Left forelimb (tissue), 1 donor: ENCODE data around the gene SAXO1.
"Not testable (repeated sequence)": the region's sequence is repeated elsewhere in the genome, so short reads cannot be mapped to it uniquely, and the experiment has no call there.

Source experiments
- DNase-seq: peaks from one replicate; pipeline ENCODE4 v3.0.0-alpha.2; 2018; ENCODE audit warnings: low spot score

The SAXO1 gene

GRCh38 chr9:19033015-19033414 is at the start of gene SAXO1:
SAXO1 (minus strand) TSS chr9:19033209; CDS start chr9:19032908, 301 bp downstream.
- no peak for DNase-seq

GRCh38 chr9:19074836-19075235 is 41.8 kb upstream of the SAXO1 start:
- no peak for DNase-seq

- DNase-seq, result no peak
These were observed 41.2 kb upstream of the SAXO1 start for GRCh38 chr9:19074229-19074628.

GRCh38 chr9:19057033-19057432 is 24.0 kb upstream of the SAXO1 start:
- no peak for DNase-seq

GRCh38 chr9:19050637-19051591 is 17.9 kb upstream of the SAXO1 start:
- DNase-seq, result no peak

- DNase-seq, result peak; percentile 71
These were observed 17.1 kb upstream of the SAXO1 start for GRCh38 chr9:19049917-19050636.

GRCh38 chr9:19048966-19049916 is 16.2 kb upstream of the SAXO1 start, which contains the start of gene RRAGA:
RRAGA (plus strand) TSS chr9:19049427; CDS start chr9:19049660, 233 bp downstream.
- peak; percentile 98 for DNase-seq

- no peak for DNase-seq
These were observed 3.6 kb upstream of the SAXO1 start for GRCh38 chr9:19036611-19037010.

- DNase-seq, result no peak
These were observed 603 bp downstream of the SAXO1 start for GRCh38 chr9:19032406-19032805.

- no peak for DNase-seq
These were observed 2.1 kb downstream of the SAXO1 start for GRCh38 chr9:19030899-19031298.

- DNase-seq, result no peak
These were observed 4.1 kb downstream of the SAXO1 start for GRCh38 chr9:19028835-19029451.

- no peak for DNase-seq
These were observed 5.2 kb downstream of the SAXO1 start for GRCh38 chr9:19027825-19028224.

GRCh38 chr9:19026375-19026774 is 6.6 kb downstream of the SAXO1 start:
- no peak for DNase-seq

GRCh38 chr9:19023078-19023477 is 9.9 kb downstream of the SAXO1 start:
- DNase-seq, result no peak

GRCh38 chr9:19022206-19022605 is 10.8 kb downstream of the SAXO1 start:
- no peak for DNase-seq

GRCh38 chr9:19021649-19022048 is 11.4 kb downstream of the SAXO1 start:
- DNase-seq, result not testable (repeated sequence)

GRCh38 chr9:19020886-19021455 is 12.0 kb downstream of the SAXO1 start:
- DNase-seq, result no peak

GRCh38 chr9:19018201-19018600 is 14.8 kb downstream of the SAXO1 start:
- no peak for DNase-seq

GRCh38 chr9:19009391-19009965 is 23.5 kb downstream of the SAXO1 start:
- no peak for DNase-seq

- DNase-seq, result no peak
These were observed 32.9 kb downstream of the SAXO1 start for GRCh38 chr9:19000133-19000532.
